GM10266 (cell line): ENCODE data around the gene ALOX5.

Experiments used
- DNase-seq: peaks from one replicate; pipeline ENCODE4 v3.0.0; 2012; ENCODE audit errors: extremely low spot score
- CTCF ChIP-seq: IDR thresholded peaks from 2 replicates; pipeline ENCODE4 v1.5.1; 2012; ENCODE audit warnings: mild to moderate bottlenecking, low read depth; ENCODE audit not compliant: control insufficient read depth, insufficient read depth; ENCODE audit errors: missing control alignments

ALOX5 gene

GRCh38 chr10:45372251-45372951 lies 1.6 kb upstream of the ALOX5 start:
- no peak for DNase-seq
- no peak for TF ChIP-seq CTCF

- TF ChIP-seq CTCF, result no peak
- DNase-seq, result peak; percentile 44
Observed at GRCh38 chr10:45373003-45373575, 927 bp upstream of the ALOX5 start.

- peak; percentile 20 for DNase-seq
- TF ChIP-seq CTCF, result no peak
Observed at GRCh38 chr10:45374350-45375052, 485 bp downstream of the ALOX5 start.

GRCh38 chr10:45375101-45375500 lies 1.1 kb downstream of the ALOX5 start:
- TF ChIP-seq CTCF, result no peak
- DNase-seq, result peak; percentile 27

- TF ChIP-seq CTCF, result no peak
- DNase-seq, result peak; percentile 27
Observed at GRCh38 chr10:45375716-45376231, 1.8 kb downstream of the ALOX5 start.

- TF ChIP-seq CTCF, result no peak
- DNase-seq, result peak; percentile 45
Observed at GRCh38 chr10:45376371-45376801, 2.4 kb downstream of the ALOX5 start.
